IPS DF 4.7 (cell line): ENCODE results near the gene PCDH12.

Source experiments
- DNase-seq: peaks from one replicate; pipeline ENCODE4 v3.0.0-alpha.2; 2013; ENCODE audit warnings: low spot score; ENCODE audit errors: extremely low read depth

Gene PCDH12

DNA sequence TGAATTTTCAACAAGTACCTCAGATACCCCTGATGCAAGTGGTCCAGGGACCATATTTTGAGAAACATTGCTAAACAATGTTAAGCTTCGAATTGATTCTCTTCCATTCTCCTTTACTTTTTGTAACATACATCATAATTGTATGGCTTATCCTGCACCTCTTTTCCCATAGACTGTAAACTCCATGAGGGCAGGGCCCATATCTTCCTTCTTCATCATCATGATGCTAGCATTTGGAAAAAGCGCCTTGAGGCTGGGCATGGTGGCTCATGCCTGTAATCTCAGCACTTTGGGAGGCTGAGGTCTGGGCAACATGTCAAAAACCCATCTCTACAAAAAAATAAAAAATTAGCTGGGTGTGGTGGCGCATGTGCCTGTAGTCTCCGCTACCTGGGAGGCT lies 48.8 kb downstream of the PCDH12 start:
- no peak for DNase-seq

GRCh38 chr5:141908796-141909195 lies 49.2 kb downstream of the PCDH12 start:
- DNase-seq = no peak

- DNase-seq = no peak
Observed at GRCh38 chr5:141906972-141907371, 51.0 kb downstream of the PCDH12 start.

DNA sequence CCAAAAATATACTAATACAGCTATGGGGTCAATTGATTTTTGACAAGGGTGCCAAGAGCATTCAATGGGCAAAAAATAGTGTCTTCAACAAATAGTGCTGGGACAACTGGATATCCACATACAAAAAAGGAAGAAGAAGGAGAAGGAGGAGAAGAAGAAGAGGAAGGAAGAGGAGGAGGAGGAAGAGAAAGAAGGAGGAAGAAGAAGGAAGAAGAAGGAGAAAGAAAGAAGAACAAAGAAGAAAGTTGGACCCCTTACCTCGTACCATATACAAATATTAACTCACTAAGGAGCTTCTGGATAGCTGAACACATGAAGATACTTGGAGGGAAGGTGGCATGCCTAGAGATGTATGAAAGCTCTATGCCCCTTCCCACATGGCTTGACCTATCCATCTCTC lies 51.5 kb downstream of the PCDH12 start:
- no peak for DNase-seq

DNA sequence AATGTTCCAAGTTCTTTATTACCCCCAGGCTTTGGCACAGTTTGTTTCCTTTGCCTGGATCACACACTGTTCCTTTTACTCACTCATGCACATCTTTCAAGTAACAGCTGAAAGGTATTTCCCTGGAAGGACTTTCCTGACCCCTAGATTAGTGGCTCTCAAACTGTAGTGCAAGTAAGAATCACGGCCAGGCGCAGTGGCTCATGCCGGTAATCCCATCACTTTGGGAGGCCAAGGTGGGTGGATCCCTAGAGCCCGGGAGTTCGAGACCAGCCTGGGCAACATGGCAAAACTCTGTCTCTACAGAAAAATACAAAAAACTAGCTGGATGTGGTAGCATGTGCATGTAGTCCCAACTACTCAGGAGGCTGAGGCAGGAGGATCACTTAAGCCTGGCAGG lies 53.5 kb downstream of the PCDH12 start:
- no peak for DNase-seq

- no peak for DNase-seq
Observed at GRCh38 chr5:141903261-141903660, 54.7 kb downstream of the PCDH12 start.

DNA sequence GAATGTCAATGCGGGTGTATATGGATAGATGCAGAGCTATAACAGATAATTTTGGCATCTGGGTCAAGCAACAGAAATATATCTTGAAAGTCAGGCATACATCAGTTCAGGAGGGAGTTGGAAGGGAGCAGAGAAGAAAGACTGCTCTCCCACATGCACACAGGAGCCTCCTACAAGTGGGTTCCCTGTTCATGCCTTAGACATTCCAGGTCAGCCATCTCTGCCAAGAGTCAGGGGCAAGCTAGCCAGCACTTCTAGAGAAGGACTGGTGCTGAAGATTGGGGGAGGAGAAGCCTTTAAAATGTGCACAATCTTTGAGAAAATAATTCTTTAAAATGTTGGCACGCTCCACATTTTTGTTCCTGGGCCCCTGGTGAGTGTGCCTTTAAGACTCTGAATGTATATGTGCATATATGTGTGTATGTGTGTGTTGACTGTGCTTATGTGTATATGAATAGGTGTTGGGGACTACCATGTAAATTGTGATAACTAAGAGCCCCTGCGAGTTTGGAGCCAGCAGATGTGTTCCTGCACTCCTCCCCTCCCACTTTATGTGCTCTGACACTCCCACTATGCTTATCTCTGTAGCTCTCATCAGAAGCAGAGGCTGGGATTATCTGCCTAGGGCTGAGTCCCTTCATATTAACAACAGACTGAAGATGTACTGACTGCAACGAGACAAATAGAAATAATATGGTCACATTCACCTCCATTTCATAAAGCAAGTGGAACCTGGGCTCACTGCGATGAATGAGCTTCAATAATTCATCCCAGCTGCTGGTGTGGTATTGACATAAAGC lies 55.8 kb downstream of the PCDH12 start:
- DNase-seq = no peak

DNA sequence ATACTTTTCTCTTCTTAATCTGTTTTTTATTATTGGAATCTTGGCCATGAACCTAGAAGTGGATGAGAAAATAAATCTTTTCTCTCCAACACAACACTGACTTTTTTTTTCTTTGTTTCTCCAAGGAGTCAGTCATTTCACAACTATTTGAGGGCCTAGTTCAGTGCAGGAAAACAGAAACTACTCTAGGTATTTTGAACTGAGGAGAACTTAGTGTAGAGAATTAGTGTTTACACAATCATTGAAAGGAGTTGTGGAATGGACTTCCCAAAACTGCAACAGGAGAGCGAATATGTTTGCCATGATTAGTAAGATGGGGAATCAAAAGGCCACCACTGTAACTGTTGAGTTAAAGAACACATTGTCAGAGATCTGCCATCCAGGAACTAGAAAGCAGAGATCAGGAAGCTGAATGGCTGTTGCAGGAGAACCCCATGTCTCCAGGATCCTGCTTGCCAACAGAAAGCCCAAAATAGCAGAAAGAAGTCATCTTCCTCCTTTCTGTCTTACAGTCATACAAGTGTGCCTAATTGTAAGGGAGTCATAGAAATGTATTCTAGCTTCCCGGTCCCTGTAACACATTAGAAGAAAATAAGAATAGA lies 59.5 kb downstream of the PCDH12 start:
- no peak for DNase-seq

- DNase-seq = no peak
Observed at GRCh38 chr5:141897425-141897824, 60.6 kb downstream of the PCDH12 start.
